HG03060 (cell line): Measurements from ENCODE around the gene NR6A1.
"Not testable (repeated sequence)": the region's sequence is repeated elsewhere in the genome, so short reads cannot be mapped to it uniquely, and the experiment has no call there.

ENCODE experiments used
- ATAC-seq: cut with Tn5 transposase; IDR thresholded peaks from one replicate; pipeline ENCODE4 v1.9.1; 2021; ENCODE audit warnings: low read depth, moderate number of reproducible peaks; ENCODE audit not compliant: unreplicated experiment

The NR6A1 gene

GRCh38 chr9:124762633-124763032 is 8.5 kb downstream of the NR6A1 start:
- ATAC-seq: no peak

GRCh38 chr9:124761710-124762109 is 9.4 kb downstream of the NR6A1 start:
- no peak for ATAC-seq

- no peak for ATAC-seq
Measured at GRCh38 chr9:124761196-124761595, 9.9 kb downstream of the NR6A1 start.

- no peak for ATAC-seq
Measured at GRCh38 chr9:124760719-124761118, 10.4 kb downstream of the NR6A1 start.

- no peak for ATAC-seq
Measured at GRCh38 chr9:124759327-124759726, 11.8 kb downstream of the NR6A1 start.

- no peak for ATAC-seq
Measured at GRCh38 chr9:124758691-124759090, 12.4 kb downstream of the NR6A1 start.

- no peak for ATAC-seq
Measured at GRCh38 chr9:124758061-124758460, 13.1 kb downstream of the NR6A1 start.

GRCh38 chr9:124757616-124758015 is 13.5 kb downstream of the NR6A1 start:
- no peak for ATAC-seq

- no peak for ATAC-seq
Measured at GRCh38 chr9:124756011-124756410, 15.1 kb downstream of the NR6A1 start.

GRCh38 chr9:124755061-124755460 is 16.1 kb downstream of the NR6A1 start:
- ATAC-seq: no peak

- no peak for ATAC-seq
Measured at GRCh38 chr9:124754289-124754688, 16.8 kb downstream of the NR6A1 start.

- ATAC-seq: no peak
Measured at GRCh38 chr9:124752967-124753366, 18.1 kb downstream of the NR6A1 start.

GRCh38 chr9:124749781-124750180 is 21.3 kb downstream of the NR6A1 start:
- ATAC-seq: no peak

GRCh38 chr9:124749284-124749683 is 21.8 kb downstream of the NR6A1 start:
- no peak for ATAC-seq

GRCh38 chr9:124747065-124747464 is 24.0 kb downstream of the NR6A1 start:
- ATAC-seq: no peak

GRCh38 chr9:124743686-124744348 is 27.3 kb downstream of the NR6A1 start:
- ATAC-seq: no peak

- ATAC-seq: no peak
Measured at GRCh38 chr9:124742940-124743339, 28.2 kb downstream of the NR6A1 start.

- ATAC-seq: no peak
Measured at GRCh38 chr9:124741662-124742061, 29.4 kb downstream of the NR6A1 start.

GRCh38 chr9:124741149-124741548 is 30.0 kb downstream of the NR6A1 start:
- no peak for ATAC-seq

GRCh38 chr9:124739360-124739759 is 31.8 kb downstream of the NR6A1 start:
- no peak for ATAC-seq

GRCh38 chr9:124738075-124738474 is 33.0 kb downstream of the NR6A1 start:
- not testable (repeated sequence) for ATAC-seq

GRCh38 chr9:124735121-124735520 is 36.0 kb downstream of the NR6A1 start:
- ATAC-seq: no peak

- not testable (repeated sequence) for ATAC-seq
Measured at GRCh38 chr9:124734741-124735083, 36.4 kb downstream of the NR6A1 start.
